H1 (cell line): ENCODE results near the gene NADK. TPM values are rescaled to one million over a fixed set of nuclear protein-coding genes. Genes with fewer than 3 reads are reported as not detected.

ENCODE experiments used
- CTCF ChIA-PET: fragments of 300-600 bp; sonication (Branson Sonifier 250); formaldehyde crosslinking; loops from one replicate; lab custom pipeline; 2021; ENCODE audit not compliant: partially characterized antibody; lab: Charles Lee
- POLR2A ChIA-PET: fragments of 300-600 bp; sonication (Branson Sonifier 250); formaldehyde crosslinking; loops from one replicate; lab custom pipeline; 2021; ENCODE audit warnings: inconsistent platforms; ENCODE audit not compliant: partially characterized antibody; lab: Charles Lee
- DNase-seq, 2 experiments: peaks; one replicate each; pipeline versions ENCODE4 v3.0.0 to v3.0.0-alpha.2; 2010 to 2022; ENCODE audit warnings: low spot score in 2 of 2, low read depth in 1 of 2, mixed read lengths in 1 of 2
- FAIRE-seq: peaks from 2 replicates; lab custom pipeline; 2011; peaks lifted over from hg19 to GRCh38; lab: Jason Lieb, UNC
- H2AFZ ChIP-seq: 2 replicates; pipeline ENCODE4 v1.8.1; 2012; ENCODE audit warnings: low read length, inconsistent platforms
- H2AK5ac ChIP-seq: 2 replicates; pipeline ENCODE4 v1.6.1; 2013; ENCODE audit warnings: low read depth, low read length
- H2BK120ac ChIP-seq: replicated peaks from 2 replicates; pipeline ENCODE3; 2013; ENCODE audit warnings: low read depth, low read length, inconsistent platforms
- H2BK12ac ChIP-seq: 2 replicates; pipeline ENCODE4 v1.6.1; 2013; ENCODE audit warnings: low read depth, low read length
- H2BK15ac ChIP-seq: 2 replicates; pipeline ENCODE4 v1.6.1; 2013; ENCODE audit warnings: low read length
- H2BK20ac ChIP-seq: 2 replicates; pipeline ENCODE4 v1.6.1; 2013; ENCODE audit warnings: low read length
- H2BK5ac ChIP-seq: 2 replicates; pipeline ENCODE4 v1.6.1; 2013; ENCODE audit warnings: low read depth, low read length
- H3K14ac ChIP-seq: 2 replicates; pipeline ENCODE4 v1.6.1; 2013; ENCODE audit warnings: inconsistent platforms; ENCODE audit not compliant: insufficient read length
- H3K18ac ChIP-seq: 2 replicates; pipeline ENCODE4 v1.6.1; 2013; ENCODE audit warnings: low read length; ENCODE audit errors: extremely low read depth
- H3K23ac ChIP-seq: 2 replicates; pipeline ENCODE4 v1.6.1; 2013; ENCODE audit warnings: inconsistent platforms; ENCODE audit not compliant: insufficient read length
- H3K23me2 ChIP-seq: 2 replicates; pipeline ENCODE4 v1.6.1; 2013; ENCODE audit warnings: low read depth, low read length
- H3K27ac ChIP-seq: 2 replicates; pipeline ENCODE4 v1.6.1; 2011; ENCODE audit warnings: low read depth, low read length, inconsistent platforms
- H3K27me3 ChIP-seq, 4 experiments: replicated peaks in 1 of 4; 1 replicate in 1 of 4; 2 replicates in 3 of 4; pipeline versions ENCODE4 v1.6.1 to v1.8.1; 2011 to 2013; ENCODE audit warnings: low read length in 3 of 4, mild to moderate bottlenecking in 3 of 4, inconsistent platforms in 2 of 4, mixed read lengths in 2 of 4, moderate library complexity in 1 of 4; ENCODE audit not compliant: control insufficient read depth in 3 of 4, insufficient read depth in 3 of 4; ENCODE audit errors: extremely low read depth in 1 of 4
- H3K36me3 ChIP-seq, 4 experiments: 2 replicates each; pipeline versions ENCODE4 v1.6.1 to v1.8.1; 2011 to 2013; ENCODE audit warnings: mild to moderate bottlenecking in 4 of 4, low read length in 3 of 4, moderate library complexity in 2 of 4, control low read depth in 1 of 4, inconsistent platforms in 1 of 4; ENCODE audit not compliant: insufficient read depth in 4 of 4, control insufficient read depth in 2 of 4
- H3K4ac ChIP-seq: replicated peaks from 2 replicates; pipeline ENCODE3; 2013; ENCODE audit warnings: low read length, low read depth, mixed read lengths, inconsistent platforms; ENCODE audit not compliant: insufficient read length
- H3K4me1 ChIP-seq, 4 experiments: replicated peaks in 1 of 4; 1 replicate in 1 of 4; 2 replicates in 3 of 4; pipeline versions ENCODE4 v1.6.1 to v1.8.1; 2011 to 2013; ENCODE audit warnings: low read length in 3 of 4, inconsistent platforms in 2 of 4, mixed read lengths in 1 of 4; ENCODE audit not compliant: insufficient read depth in 4 of 4, control insufficient read depth in 3 of 4
- H3K4me2 ChIP-seq, 2 experiments: 2 replicates each; pipeline versions ENCODE4 v1.6.1 to v1.8.1; 2011 to 2013; ENCODE audit warnings: low read depth in 2 of 2, low read length in 2 of 2, control low read depth in 1 of 2, inconsistent platforms in 1 of 2, mild to moderate bottlenecking in 1 of 2; ENCODE audit not compliant: insufficient read depth in 1 of 2
- H3K4me3 ChIP-seq, 4 experiments: fragments of 200-600, 300-600 bp in 1 of 4; sonication (generic), shearing (Covaris generic), sonication (Bioruptor Twin) in 1 of 4; 2 replicates each; pipeline versions ENCODE4 v1.5.1 to v1.8.1; 2011 to 2016; ENCODE audit warnings: low read length in 4 of 4, low read depth in 3 of 4, control low read depth in 2 of 4, inconsistent platforms in 2 of 4, mild to moderate bottlenecking in 2 of 4, mixed read lengths in 1 of 4, moderate library complexity in 1 of 4; ENCODE audit not compliant: insufficient read depth in 2 of 4; ENCODE audit errors: extremely low read depth in 1 of 4
- H3K56ac ChIP-seq: replicated peaks from 2 replicates; pipeline ENCODE3; 2013; ENCODE audit warnings: low read depth, mild to moderate bottlenecking, mixed read lengths, low read length, inconsistent platforms; ENCODE audit not compliant: insufficient read length
- H3K79me1 ChIP-seq: 2 replicates; pipeline ENCODE4 v1.6.1; 2013; ENCODE audit warnings: low read depth, low read length, control low read depth
- H3K79me2 ChIP-seq, 2 experiments: 2 replicates each; pipeline versions ENCODE4 v1.6.1 to v1.8.1; 2012 to 2013; ENCODE audit warnings: low read length in 2 of 2, mild to moderate bottlenecking in 2 of 2, inconsistent platforms in 1 of 2; ENCODE audit not compliant: insufficient read depth in 2 of 2, control insufficient read depth in 1 of 2
- H3K9ac ChIP-seq, 4 experiments: replicated peaks in 1 of 4; 1 replicate in 1 of 4; 2 replicates in 3 of 4; pipeline versions ENCODE4 v1.6.1 to v1.8.1; 2011 to 2013; ENCODE audit warnings: low read depth in 3 of 4, low read length in 3 of 4, control low read depth in 2 of 4, mild to moderate bottlenecking in 2 of 4, moderate library complexity in 2 of 4, inconsistent platforms in 1 of 4; ENCODE audit errors: extremely low read depth in 1 of 4
- H3K9me3 ChIP-seq, 2 experiments: 2 replicates each; pipeline versions ENCODE4 v1.6.1 to v1.8.1; 2012 to 2013; ENCODE audit warnings: mild to moderate bottlenecking in 2 of 2, moderate library complexity in 2 of 2, control low read depth in 1 of 2, inconsistent platforms in 1 of 2, low read depth in 1 of 2, low read length in 1 of 2, mixed read lengths in 1 of 2; ENCODE audit not compliant: insufficient read depth in 2 of 2
- H4K20me1 ChIP-seq, 2 experiments: replicated peaks in 1 of 2; 2 replicates each; pipeline versions ENCODE3 to v1.8.1; 2011 to 2013; ENCODE audit warnings: inconsistent platforms in 2 of 2, low read length in 2 of 2, mild to moderate bottlenecking in 1 of 2; ENCODE audit not compliant: insufficient read depth in 2 of 2, control insufficient read depth in 1 of 2
- H4K5ac ChIP-seq: 2 replicates; pipeline ENCODE4 v1.6.1; 2013; ENCODE audit warnings: low read length, low read depth, mixed read lengths, inconsistent platforms; ENCODE audit not compliant: insufficient read length
- H4K8ac ChIP-seq: 2 replicates; pipeline ENCODE4 v1.8.0; 2013; ENCODE audit warnings: mild to moderate bottlenecking, moderate library complexity, low read length, inconsistent platforms; ENCODE audit not compliant: insufficient read depth; ENCODE audit errors: extremely low read depth
- H4K91ac ChIP-seq: replicated peaks from 2 replicates; pipeline ENCODE3; 2013; ENCODE audit warnings: low read length, mixed read lengths, inconsistent platforms; ENCODE audit not compliant: insufficient read length
- SIN3A ChIP-seq, 2 experiments: IDR thresholded peaks in 1 of 2; conservative IDR thresholded peaks in 1 of 2; 2 replicates each; pipeline ENCODE4 v1.6.1; 2011 to 2012; ENCODE audit warnings: low read length in 2 of 2, improper control_type of control experiment in 1 of 2, low read depth in 1 of 2, mild to moderate bottlenecking in 1 of 2
- TCF12 ChIP-seq: IDR thresholded peaks from 2 replicates; pipeline ENCODE4 v1.6.1; 2011; ENCODE audit warnings: low read depth, mild to moderate bottlenecking, low read length
- whole genome bisulfite sequencing, 2 experiments: shearing (Covaris generic) in 1 of 2; methylation state at CpG; one replicate each; pipeline versions ENCODE4 v1.1.6 to v1.1.7; 2013 to 2015; ENCODE audit warnings: low lambda C conversion rate in 2 of 2, mixed read lengths in 2 of 2, inconsistent platforms in 1 of 2, low coverage in 1 of 2, missing lambda C conversion rate in 1 of 2; ENCODE audit not compliant: insufficient replicate concordance in 2 of 2, insufficient coverage in 1 of 2, insufficient read length in 1 of 2; ENCODE audit errors: extremely low coverage in 1 of 2, missing lambda C conversion rate in 1 of 2; 5-methylcytosine and 5-hydroxymethylcytosine counted together
- polyA plus RNA-seq, 7 experiments: library from polyadenylated mRNA; depleted of rRNA in 3 of 7; stranded (reverse) in 5 of 7; unstranded in 2 of 7; fragments of >200 nt in 5 of 7; fragments of 200-250 nt in 2 of 7; gene quantifications; 1 replicate in 5 of 7; 2 replicates in 1 of 7; 4 replicates in 1 of 7; pipeline versions ENCODE4 v1.2.1 to v1.2.3, GENCODE V29; 2011 to 2013; ENCODE audit warnings: missing spikeins in 2 of 7, mixed read lengths in 2 of 7
- total RNA-seq: library from RNA; stranded (reverse); fragmentation: NEBNext Ultra II Directional; extraction: Animal tissue kit (Norgen Biotek cat#: 25700); gene quantifications from 2 replicates; pipeline ENCODE4 v1.2.1, GENCODE V29; 2021
- TF ChIP-seq, protein P1 (sequence below), 3 experiments: IDR thresholded peaks; 1 replicate in 2 of 3; 2 replicates in 1 of 3; pipeline versions ENCODE4 v1.5.1 to v1.6.1; 2011; ENCODE audit warnings: low read length in 3 of 3, mild to moderate bottlenecking in 3 of 3, inconsistent platforms in 2 of 3, low read depth in 1 of 3, moderate library complexity in 1 of 3; ENCODE audit not compliant: insufficient read depth in 1 of 3; ENCODE audit errors: control extremely low read depth in 1 of 3

Gene NADK
- total and polyA plus RNA-seq, 2 of the 8 experiments (the other 6 are each of a cell fraction or from before 2014, with no cell fraction given), result 78.0 to 89.7 TPM

DNA sequence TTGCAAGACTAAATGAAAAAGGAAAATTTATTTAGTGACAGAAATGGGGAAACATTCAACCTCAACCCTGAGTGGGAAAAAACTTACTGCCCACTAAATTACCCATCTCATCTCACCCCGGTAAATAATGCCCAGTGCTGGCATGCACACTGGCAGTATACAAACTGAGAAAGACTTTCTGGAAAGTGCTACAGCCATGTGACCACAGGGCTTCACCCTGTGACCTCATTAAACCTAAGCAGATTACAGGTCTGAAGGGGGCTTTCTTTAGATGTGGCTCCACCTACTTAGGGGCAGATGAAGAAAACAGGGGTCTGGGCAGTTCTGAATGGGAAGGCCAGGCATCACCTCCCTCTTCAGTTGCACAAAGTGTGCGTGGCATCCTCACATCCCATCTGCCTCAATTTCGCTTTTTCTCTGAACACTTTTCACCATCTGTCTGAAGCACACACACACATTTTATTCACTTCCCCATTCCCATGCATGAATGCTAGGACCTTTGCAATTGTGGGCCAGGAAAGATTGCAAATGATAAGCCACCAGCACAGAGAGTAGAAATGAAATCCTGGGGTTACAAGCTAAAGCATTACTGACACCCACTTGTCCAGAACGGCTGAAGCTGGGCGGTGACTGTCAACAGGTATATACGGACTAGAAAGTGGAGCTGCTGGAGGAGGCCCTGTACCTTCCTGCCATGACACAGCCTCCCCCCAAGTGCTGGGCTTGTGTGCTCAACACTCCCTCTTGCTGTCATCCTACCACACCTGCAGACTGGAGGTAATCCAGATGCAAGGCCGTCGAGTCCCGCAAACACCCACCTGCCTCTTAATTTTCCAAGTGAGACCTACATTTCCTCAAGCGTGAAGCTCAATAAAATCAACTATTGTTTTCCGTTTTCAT, 2.7 kb downstream of the NADK start:
- ChIA-PET POLR2A (no interaction called here), CTCF (interaction anchor here (1.0 to 2.2 kb wide), 5 partner anchors 16 to 125 kb away, joined by 3 to 6 read pairs (median 4); no protein-coding TSS in a partner anchor)
- H3K79me2 ChIP-seq, result peaks cover 22 to 67% of the 10 kb centered on the region in 2 experiments

More for the DNA sequence above, 2.7 kb downstream of the NADK start:
- Histone ChIP-seq H3K79me1 (peaks cover 9% of the 10 kb centered on the region), H3K4me1 (peaks cover 3 to 21% (median 11%) of the 10 kb centered on the region in 4 experiments), H4K5ac (no peak overlapping the region), H3K36me3 (peaks cover 0 to 17% (median 9%) of the 10 kb centered on the region in 4 experiments; a peak in 4 of 8 replicates), H3K27ac (no peak overlapping the region), H3K14ac (no peak overlapping the region), H2BK20ac (no peak overlapping the region), H3K18ac (no peak overlapping the region), H3K9me3 (no peaks in the 10 kb centered on the region), H2BK12ac (no peak overlapping the region)
- WGBS, 2 experiments, result 96% methylated on average over 11 of the region's 11 CpGs; no CpG with 5 or more reads in 1 of the 2 experiments
- TF ChIP-seq, protein P1, sequence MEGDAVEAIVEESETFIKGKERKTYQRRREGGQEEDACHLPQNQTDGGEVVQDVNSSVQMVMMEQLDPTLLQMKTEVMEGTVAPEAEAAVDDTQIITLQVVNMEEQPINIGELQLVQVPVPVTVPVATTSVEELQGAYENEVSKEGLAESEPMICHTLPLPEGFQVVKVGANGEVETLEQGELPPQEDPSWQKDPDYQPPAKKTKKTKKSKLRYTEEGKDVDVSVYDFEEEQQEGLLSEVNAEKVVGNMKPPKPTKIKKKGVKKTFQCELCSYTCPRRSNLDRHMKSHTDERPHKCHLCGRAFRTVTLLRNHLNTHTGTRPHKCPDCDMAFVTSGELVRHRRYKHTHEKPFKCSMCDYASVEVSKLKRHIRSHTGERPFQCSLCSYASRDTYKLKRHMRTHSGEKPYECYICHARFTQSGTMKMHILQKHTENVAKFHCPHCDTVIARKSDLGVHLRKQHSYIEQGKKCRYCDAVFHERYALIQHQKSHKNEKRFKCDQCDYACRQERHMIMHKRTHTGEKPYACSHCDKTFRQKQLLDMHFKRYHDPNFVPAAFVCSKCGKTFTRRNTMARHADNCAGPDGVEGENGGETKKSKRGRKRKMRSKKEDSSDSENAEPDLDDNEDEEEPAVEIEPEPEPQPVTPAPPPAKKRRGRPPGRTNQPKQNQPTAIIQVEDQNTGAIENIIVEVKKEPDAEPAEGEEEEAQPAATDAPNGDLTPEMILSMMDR (IDR thresholded peaks at IDR 0.05; ENCODE audit: control extremely low read depth in 1 of 3, insufficient read depth in 1 of 3, low read depth in 1 of 3, low read length in 3 of 3), result peak in 1 of 3 experiments; percentile 13; a peak in 1 of 4 replicates
- TF ChIP-seq TCF12 (no peak), SIN3A (conservative IDR thresholded peaks at IDR 0.05 in 1 of 2, IDR thresholded peaks at IDR 0.05 in 1 of 2; ENCODE audit: low read depth in 1 of 2, low read length in 2 of 2) (0 out of 4 replicates have a peak, but pooled peaks of 1 of the 2 experiments have one; percentile 15)
- TF ChIP-seq, all 59 proteins: peak for 2
- Histone ChIP-seq H3K4me3 (no peak overlapping the region), H3K23me2 (peaks cover 14% of the 10 kb centered on the region), H2BK15ac (no peak overlapping the region), H3K27me3 (no peaks in the 10 kb centered on the region), H4K20me1 (peaks cover 11 to 16% of the 10 kb centered on the region in 2 experiments), H4K91ac (no peak overlapping the region), H2AFZ (no peak overlapping the region), H2AK5ac (no peak overlapping the region), H4K8ac (no peak overlapping the region), H3K4ac (no peak overlapping the region), H3K56ac (no peak overlapping the region), H2BK5ac (no peak overlapping the region), H3K4me2 (peak overlapping the region in 1 of 2 experiments; percentile 16; a peak in 2 of 4 replicates), H2BK120ac (no peak overlapping the region), H3K23ac (no peak overlapping the region), H3K9ac (no peak overlapping the region)
- no peak for DNase-seq
- no peak for FAIRE-seq
